Measurements from ENCODE around the gene RNF38.

The RNF38 gene

GRCh38 chr9:36319183-36319582 is 80.9 kb downstream of the RNF38 start:
- no peak for DNase-seq (ENCODE audit: low read depth in 1 of 2, low spot score in 1 of 2)
- no peak overlapping the region for H3K27ac ChIP-seq (replicated peaks)
- H3K27me3 ChIP-seq (ENCODE audit: insufficient read depth, poor library complexity, severe bottlenecking): no peaks in the 10 kb centered on the region
- H3K4me3 ChIP-seq (replicated peaks; ENCODE audit: insufficient read depth, low read length): no peak overlapping the region
- no peak for TF ChIP-seq SPI1 (IDR thresholded peaks at IDR 0.05; ENCODE audit: borderline replicate concordance, low read depth)
- TF ChIP-seq POLR2AphosphoS5 (IDR thresholded peaks at IDR 0.05; ENCODE audit: low read depth): no peak
- TF ChIP-seq GABPA (IDR thresholded peaks at IDR 0.05; ENCODE audit: low read depth): no peak
- TF ChIP-seq CTCF (IDR thresholded peaks at IDR 0.05; ENCODE audit: insufficient read depth, low read length): no peak
- no peak for TF ChIP-seq REST (IDR thresholded peaks at IDR 0.05; ENCODE audit: insufficient replicate concordance, low read depth)

GRCh38 chr9:36318212-36318802 is 81.8 kb downstream of the RNF38 start:
- no peaks in the 10 kb centered on the region for H3K27me3 ChIP-seq (ENCODE audit: insufficient read depth, poor library complexity, severe bottlenecking)
- DNase-seq (ENCODE audit: low read depth in 1 of 2, low spot score in 1 of 2): no peak
- TF ChIP-seq GABPA (IDR thresholded peaks at IDR 0.05; ENCODE audit: low read depth) (no peak), SPI1 (IDR thresholded peaks at IDR 0.05; ENCODE audit: borderline replicate concordance, low read depth) (no peak), CTCF (IDR thresholded peaks at IDR 0.05; ENCODE audit: insufficient read depth, low read length) (no peak), POLR2AphosphoS5 (IDR thresholded peaks at IDR 0.05; ENCODE audit: low read depth) (no peak), REST (IDR thresholded peaks at IDR 0.05; ENCODE audit: insufficient replicate concordance, low read depth) (no peak)
- H3K4me3 ChIP-seq (replicated peaks; ENCODE audit: insufficient read depth, low read length): no peak overlapping the region
- H3K27ac ChIP-seq (replicated peaks): no peak overlapping the region

GRCh38 chr9:36317766-36318165 is 82.3 kb downstream of the RNF38 start:
- Histone ChIP-seq H3K27ac (replicated peaks) (no peak overlapping the region), H3K27me3 (ENCODE audit: insufficient read depth, poor library complexity, severe bottlenecking) (no peaks in the 10 kb centered on the region), H3K4me3 (replicated peaks; ENCODE audit: insufficient read depth, low read length) (no peak overlapping the region)
- DNase-seq (ENCODE audit: low read depth in 1 of 2, low spot score in 1 of 2): no peak
- no peak for TF ChIP-seq REST (IDR thresholded peaks at IDR 0.05; ENCODE audit: insufficient replicate concordance, low read depth)
- TF ChIP-seq POLR2AphosphoS5 (IDR thresholded peaks at IDR 0.05; ENCODE audit: low read depth): no peak
- no peak for TF ChIP-seq SPI1 (IDR thresholded peaks at IDR 0.05; ENCODE audit: borderline replicate concordance, low read depth)
- no peak for TF ChIP-seq GABPA (IDR thresholded peaks at IDR 0.05; ENCODE audit: low read depth)
- no peak for TF ChIP-seq CTCF (IDR thresholded peaks at IDR 0.05; ENCODE audit: insufficient read depth, low read length)

Measured in HL-60 (cell line).